Endothelial cell of umbilical vein (primary cell): ENCODE data around the gene PEX10. TPM values are rescaled to one million over a fixed set of nuclear protein-coding genes. Genes with fewer than 3 reads are reported as not detected.

ENCODE experiments used
- BruUV-seq: library from RNA; stranded (reverse); fragments of 400-500 nt; replicated peaks from 2 replicates; lab custom pipeline; 2021; lab: Mats Ljungman, UMichigan
- CTCF ChIA-PET: fragments of 300-600, 350-600 bp; sonication (Branson Sonifier 250); formaldehyde crosslinking; loops from one replicate; lab custom pipeline; 2021; ENCODE audit warnings: antibody characterized with exemption, inconsistent platforms; lab: Charles Lee
- POLR2A ChIA-PET: fragments of 300-600, 350-600 bp; sonication (Branson Sonifier 250); formaldehyde crosslinking; loops from one replicate; lab custom pipeline; 2021; ENCODE audit warnings: antibody characterized with exemption, inconsistent platforms; lab: Charles Lee
- DNase-seq: peaks from one replicate; pipeline ENCODE4 v3.0.0-alpha.2; 2011; ENCODE audit warnings: low read depth, low spot score
- FAIRE-seq: peaks from 2 replicates; lab custom pipeline; 2011; peaks lifted over from hg19 to GRCh38; lab: Jason Lieb, UNC
- H2AFZ ChIP-seq: 2 replicates; pipeline ENCODE4 v1.6.0; 2012; ENCODE audit warnings: low read depth, low read length, control low read depth, inconsistent platforms
- H3K27ac ChIP-seq: 2 replicates; pipeline ENCODE4 v1.5.1; 2011; ENCODE audit warnings: low read depth, mild to moderate bottlenecking, control low read depth, low read length, moderate library complexity; ENCODE audit not compliant: insufficient read depth
- H3K27me3 ChIP-seq, 2 experiments: 2 replicates each; pipeline versions ENCODE4 v1.6.0 to v1.6.1; 2011; ENCODE audit warnings: low read length in 2 of 2, mixed read lengths in 1 of 2; ENCODE audit not compliant: control insufficient read depth in 2 of 2, insufficient read depth in 2 of 2
- H3K36me3 ChIP-seq, 2 experiments: 2 replicates in 1 of 2; 3 replicates in 1 of 2; pipeline ENCODE4 v1.5.1; 2011; ENCODE audit warnings: low read length in 2 of 2, mild to moderate bottlenecking in 1 of 2, moderate library complexity in 1 of 2; ENCODE audit not compliant: control insufficient read depth in 2 of 2, insufficient read depth in 2 of 2; ENCODE audit errors: extremely low read depth in 1 of 2
- H3K4me1 ChIP-seq: 3 replicates; pipeline ENCODE4 v1.5.1; 2011; ENCODE audit warnings: mild to moderate bottlenecking, low read length; ENCODE audit not compliant: control insufficient read depth, insufficient read depth; ENCODE audit errors: extremely low read depth
- H3K4me2 ChIP-seq: 2 replicates; pipeline ENCODE4 v1.6.1; 2011; ENCODE audit warnings: low read length, control low read depth, mixed read lengths; ENCODE audit not compliant: insufficient read depth
- H3K4me3 ChIP-seq, 3 experiments: fragments of 200-600 bp in 1 of 3; sonication (generic), shearing (Covaris generic) in 1 of 3; replicated peaks in 1 of 3; 2 replicates each; pipeline ENCODE4 v1.5.1; 2011 to 2016; ENCODE audit warnings: control low read depth in 3 of 3, low read length in 3 of 3, mild to moderate bottlenecking in 2 of 3, inconsistent platforms in 1 of 3, low read depth in 1 of 3, moderate library complexity in 1 of 3; ENCODE audit not compliant: insufficient read depth in 1 of 3
- H3K79me2 ChIP-seq: 2 replicates; pipeline ENCODE4 v1.6.0; 2012; ENCODE audit warnings: low read length, inconsistent platforms; ENCODE audit not compliant: control insufficient read depth, insufficient read depth
- H3K9ac ChIP-seq: replicated peaks from 2 replicates; pipeline ENCODE3; 2011; ENCODE audit warnings: low read length, control low read depth; ENCODE audit not compliant: insufficient read depth; ENCODE audit errors: extremely low read depth
- H3K9me1 ChIP-seq: replicated peaks from 3 replicates; pipeline ENCODE4 v1.6.0; 2011; ENCODE audit warnings: mild to moderate bottlenecking, low read length; ENCODE audit not compliant: control insufficient read depth, insufficient read depth; ENCODE audit errors: extremely low read depth
- H3K9me3 ChIP-seq: replicated peaks from 2 replicates; pipeline ENCODE4 v1.5.1; 2012; ENCODE audit warnings: low read length, inconsistent platforms; ENCODE audit not compliant: control insufficient read depth, insufficient read depth
- H4K20me1 ChIP-seq: replicated peaks from 2 replicates; pipeline ENCODE3; 2011; ENCODE audit warnings: mild to moderate bottlenecking, low read length; ENCODE audit not compliant: control insufficient read depth, insufficient read depth; ENCODE audit errors: extremely low read depth
- EZH2 ChIP-seq: IDR thresholded peaks from 2 replicates; pipeline ENCODE4 v1.6.1; 2012; ENCODE audit warnings: borderline replicate concordance, low read depth, mild to moderate bottlenecking, moderate library complexity, low read length, inconsistent platforms; ENCODE audit not compliant: severe bottlenecking
- FOS ChIP-seq: IDR thresholded peaks from 2 replicates; pipeline ENCODE4 v1.6.1; 2011; ENCODE audit warnings: mild to moderate bottlenecking, low read length, moderate library complexity, borderline replicate concordance; ENCODE audit not compliant: insufficient read depth
- GATA2 ChIP-seq: IDR thresholded peaks from 2 replicates; pipeline ENCODE4 v1.7.0; 2011; ENCODE audit warnings: low read depth, mild to moderate bottlenecking, moderate library complexity, mixed read lengths, low read length; ENCODE audit not compliant: insufficient read length, insufficient read depth
- JUN ChIP-seq: IDR thresholded peaks from 2 replicates; pipeline ENCODE4 v1.6.1; 2011; ENCODE audit warnings: borderline replicate concordance, low read depth; ENCODE audit not compliant: insufficient read length, insufficient read depth
- MYC ChIP-seq: IDR thresholded peaks from one replicate; pipeline ENCODE4 v1.6.1; 2011; ENCODE audit warnings: mild to moderate bottlenecking, low read depth, low read length
- POLR2A ChIP-seq: IDR thresholded peaks from 2 replicates; pipeline ENCODE4 v1.6.1; 2012; ENCODE audit warnings: low read depth, mild to moderate bottlenecking, control low read depth, low read length
- POLR2AphosphoS5 ChIP-seq: IDR thresholded peaks from 2 replicates; pipeline ENCODE4 v1.6.1; 2012; ENCODE audit warnings: low read depth, mild to moderate bottlenecking, control low read depth, low read length, moderate library complexity; ENCODE audit not compliant: insufficient read depth
- dilution Hi-C: fragments of 300-500 bp; cut with MboI; formaldehyde crosslinking; loops from one replicate; pipeline ENCODE4 v1.15.0; 2019; ENCODE audit warnings: low sequenced_read_pairs; ENCODE audit not compliant: extremely low pct_ligation_motif_present
- intact Hi-C: fragments of 100-400 bp; cut with micrococcal nuclease; formaldehyde crosslinking; loops from one replicate; pipeline ENCODE4 v1.10.0; 2022
- polyA plus RNA-seq, 4 experiments: library from polyadenylated mRNA; depleted of rRNA in 3 of 4; stranded (reverse) in 3 of 4; unstranded in 1 of 4; fragments of >200 nt; gene quantifications; 2 replicates each; pipeline versions ENCODE4 v1.2.1 to v1.2.3, GENCODE V29; 2011 to 2012; ENCODE audit warnings: missing spikeins in 1 of 4
- total RNA-seq: library from RNA; stranded (reverse); gene quantifications from 2 replicates; pipeline ENCODE4 v1.2.3, GENCODE V29; 2021
- TF ChIP-seq, protein P1 (sequence below), 2 donors: IDR thresholded peaks; 1 replicate in 1 of 2; 2 replicates in 1 of 2; pipeline ENCODE4 v1.5.1; 2011; ENCODE audit warnings: low read length in 2 of 2, mild to moderate bottlenecking in 2 of 2, moderate library complexity in 2 of 2, control low read depth in 1 of 2, inconsistent platforms in 1 of 2, low read depth in 1 of 2; ENCODE audit not compliant: insufficient read depth in 1 of 2; ENCODE audit errors: extremely low read depth in 1 of 2
- TF ChIP-seq, protein P2 (sequence below): IDR thresholded peaks from 2 replicates; pipeline ENCODE4 v1.6.1; 2011; ENCODE audit not compliant: insufficient read depth, insufficient read length

PEX10 gene
- total and polyA plus RNA-seq, 2 donors (not counting 3 experiments of a cell fraction or from before 2014, with no cell fraction given), result 25.1 to 26.7 TPM

GRCh38 chr1:2408456-2408855, 3.9 kb downstream of the PEX10 start:
- H3K27ac ChIP-seq, result no peak overlapping the region
- ChIA-PET POLR2A (no interaction called here), CTCF (interaction anchor here (2.0 kb wide), 1 partner anchor 213 kb away, joined by 9 read pairs; the partner anchor contains the start of gene FAAP20)
- DNase-seq (no peak), FAIRE-seq (no peak)
- H3K9me1 ChIP-seq, result no peaks in the 10 kb centered on the region
- peaks cover 4% of the 10 kb centered on the region for H3K79me2 ChIP-seq
- no peak for TF ChIP-seq EZH2
- TF ChIP-seq POLR2A, result no peak
- no peaks in the 10 kb centered on the region for H3K9me3 ChIP-seq
- H3K4me3 ChIP-seq, result no peak overlapping the region
- H3K4me2 ChIP-seq, result no peak overlapping the region
- peaks cover 8 to 33% of the 10 kb centered on the region in 2 experiments for H3K36me3 ChIP-seq
- no TSS peak for BruUV-seq
- no peak overlapping the region for H3K9ac ChIP-seq
- no peak overlapping the region for H2AFZ ChIP-seq
- intact Hi-C loops (loop anchor here (10.0 kb wide), 1 partner anchor 1216 kb away; the partner anchor contains the start of gene TPRG1L), dilution Hi-C loops (no loop called here)
- H3K4me1 ChIP-seq, result peaks cover 20% of the 10 kb centered on the region
- H3K27me3 ChIP-seq, result no peaks in the 10 kb centered on the region
- H4K20me1 ChIP-seq, result no peaks in the 10 kb centered on the region

- no peak overlapping the region for H3K27ac ChIP-seq
- TF ChIP-seq MYC, result no peak
- TF ChIP-seq EZH2, result no peak
- no peak for TF ChIP-seq POLR2AphosphoS5
- TF ChIP-seq, protein P1, sequence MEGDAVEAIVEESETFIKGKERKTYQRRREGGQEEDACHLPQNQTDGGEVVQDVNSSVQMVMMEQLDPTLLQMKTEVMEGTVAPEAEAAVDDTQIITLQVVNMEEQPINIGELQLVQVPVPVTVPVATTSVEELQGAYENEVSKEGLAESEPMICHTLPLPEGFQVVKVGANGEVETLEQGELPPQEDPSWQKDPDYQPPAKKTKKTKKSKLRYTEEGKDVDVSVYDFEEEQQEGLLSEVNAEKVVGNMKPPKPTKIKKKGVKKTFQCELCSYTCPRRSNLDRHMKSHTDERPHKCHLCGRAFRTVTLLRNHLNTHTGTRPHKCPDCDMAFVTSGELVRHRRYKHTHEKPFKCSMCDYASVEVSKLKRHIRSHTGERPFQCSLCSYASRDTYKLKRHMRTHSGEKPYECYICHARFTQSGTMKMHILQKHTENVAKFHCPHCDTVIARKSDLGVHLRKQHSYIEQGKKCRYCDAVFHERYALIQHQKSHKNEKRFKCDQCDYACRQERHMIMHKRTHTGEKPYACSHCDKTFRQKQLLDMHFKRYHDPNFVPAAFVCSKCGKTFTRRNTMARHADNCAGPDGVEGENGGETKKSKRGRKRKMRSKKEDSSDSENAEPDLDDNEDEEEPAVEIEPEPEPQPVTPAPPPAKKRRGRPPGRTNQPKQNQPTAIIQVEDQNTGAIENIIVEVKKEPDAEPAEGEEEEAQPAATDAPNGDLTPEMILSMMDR (IDR thresholded peaks at IDR 0.05; ENCODE audit: extremely low read depth in 1 of 2, insufficient read depth in 1 of 2, low read depth in 1 of 2, low read length in 2 of 2), result no peak
- no peak for TF ChIP-seq GATA2
- TF ChIP-seq, protein P2, sequence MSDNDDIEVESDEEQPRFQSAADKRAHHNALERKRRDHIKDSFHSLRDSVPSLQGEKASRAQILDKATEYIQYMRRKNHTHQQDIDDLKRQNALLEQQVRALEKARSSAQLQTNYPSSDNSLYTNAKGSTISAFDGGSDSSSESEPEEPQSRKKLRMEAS, result no peak
- TF ChIP-seq POLR2A, result no peak
- TF ChIP-seq JUN, result no peak
- no peak for TF ChIP-seq FOS
- no peak overlapping the region for H3K4me3 ChIP-seq
- H3K36me3 ChIP-seq, result peaks cover 12 to 37% of the 10 kb centered on the region in 2 experiments
- H2AFZ ChIP-seq, result no peak overlapping the region
- peaks cover 15% of the 10 kb centered on the region for H3K4me1 ChIP-seq
- no peaks in the 10 kb centered on the region for H3K27me3 ChIP-seq
- FAIRE-seq (no peak), DNase-seq (no peak)
- no peak overlapping the region for H3K9ac ChIP-seq
- dilution Hi-C loops (no loop called here), intact Hi-C loops (loop anchor here (10.0 kb wide), 1 partner anchor 1217 kb away; the partner anchor contains the start of gene TPRG1L)
- H3K9me3 ChIP-seq, result no peaks in the 10 kb centered on the region
- H3K9me1 ChIP-seq, result no peaks in the 10 kb centered on the region
- H4K20me1 ChIP-seq, result no peaks in the 10 kb centered on the region
- ChIA-PET CTCF (interaction anchor here (1.5 to 2.6 kb wide), 3 partner anchors 26 to 213 kb away, joined by 4 to 9 read pairs (median 6); partner anchors contain the start of gene FAAP20), POLR2A (no interaction called here)
- H3K4me2 ChIP-seq, result no peak overlapping the region
- no TSS peak for BruUV-seq
- H3K79me2 ChIP-seq, result peaks cover 4% of the 10 kb centered on the region
Measured at GRCh38 chr1:2407991-2408275, 4.4 kb downstream of the PEX10 start.
